ENCODE data around the gene KLHL6. TPM values are rescaled to one million over a fixed set of nuclear protein-coding genes. Genes with fewer than 3 reads are reported as not detected.

KLHL6 gene
- total and polyA plus RNA-seq, 8 donors, result 0.58 to 5.7 (median 1.5) TPM

DNA sequence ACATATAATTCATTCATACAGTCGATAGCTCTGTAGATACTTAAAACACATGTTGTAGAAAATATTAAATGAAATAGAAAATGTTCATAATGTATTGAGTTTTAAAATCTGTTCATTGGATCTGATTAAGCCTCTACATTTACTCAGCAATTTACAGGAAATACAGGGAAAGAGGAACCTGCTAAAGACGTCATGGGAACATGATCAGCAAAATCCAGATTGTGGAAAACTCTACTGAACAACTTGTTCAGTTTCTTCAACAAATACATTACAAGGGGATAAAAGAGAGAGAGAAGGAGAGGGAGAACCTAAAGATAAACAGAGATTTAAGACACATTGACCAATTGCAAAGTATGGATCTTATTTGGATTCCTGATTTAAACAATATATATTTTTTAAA, 46.7 kb downstream of the KLHL6 start:
- H3K36me3 ChIP-seq, result peaks cover 0 to 7% (median 2%) of the 10 kb centered on the region in 4 donors
- no peak for DNase-seq
- no peak overlapping the region for H3K4me3 ChIP-seq
- no peaks in the 10 kb centered on the region for H3K4me1 ChIP-seq
- no peak overlapping the region for H3K27ac ChIP-seq
- H3K9me3 ChIP-seq, result peaks cover 0 to 8% (median 2%) of the 10 kb centered on the region in 4 donors
- H3K27me3 ChIP-seq, result no peaks in the 10 kb centered on the region
- 72 to 84% (median 77%) methylated on average over 2 of the region's 2 CpGs for WGBS, 5 donors
- no peak for TF ChIP-seq POLR2AphosphoS5 (IDR thresholded peaks at IDR 0.05)
- TF ChIP-seq, protein P1, sequence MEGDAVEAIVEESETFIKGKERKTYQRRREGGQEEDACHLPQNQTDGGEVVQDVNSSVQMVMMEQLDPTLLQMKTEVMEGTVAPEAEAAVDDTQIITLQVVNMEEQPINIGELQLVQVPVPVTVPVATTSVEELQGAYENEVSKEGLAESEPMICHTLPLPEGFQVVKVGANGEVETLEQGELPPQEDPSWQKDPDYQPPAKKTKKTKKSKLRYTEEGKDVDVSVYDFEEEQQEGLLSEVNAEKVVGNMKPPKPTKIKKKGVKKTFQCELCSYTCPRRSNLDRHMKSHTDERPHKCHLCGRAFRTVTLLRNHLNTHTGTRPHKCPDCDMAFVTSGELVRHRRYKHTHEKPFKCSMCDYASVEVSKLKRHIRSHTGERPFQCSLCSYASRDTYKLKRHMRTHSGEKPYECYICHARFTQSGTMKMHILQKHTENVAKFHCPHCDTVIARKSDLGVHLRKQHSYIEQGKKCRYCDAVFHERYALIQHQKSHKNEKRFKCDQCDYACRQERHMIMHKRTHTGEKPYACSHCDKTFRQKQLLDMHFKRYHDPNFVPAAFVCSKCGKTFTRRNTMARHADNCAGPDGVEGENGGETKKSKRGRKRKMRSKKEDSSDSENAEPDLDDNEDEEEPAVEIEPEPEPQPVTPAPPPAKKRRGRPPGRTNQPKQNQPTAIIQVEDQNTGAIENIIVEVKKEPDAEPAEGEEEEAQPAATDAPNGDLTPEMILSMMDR (IDR thresholded peaks at IDR 0.05), result no peak
- no peak for TF ChIP-seq POLR2A (IDR thresholded peaks at IDR 0.05)
- no peak for TF ChIP-seq EP300 (IDR thresholded peaks at IDR 0.05)
- intact Hi-C loops (cut with DNase I; ENCODE audit: low total_unique reads), result no loop called here

DNA sequence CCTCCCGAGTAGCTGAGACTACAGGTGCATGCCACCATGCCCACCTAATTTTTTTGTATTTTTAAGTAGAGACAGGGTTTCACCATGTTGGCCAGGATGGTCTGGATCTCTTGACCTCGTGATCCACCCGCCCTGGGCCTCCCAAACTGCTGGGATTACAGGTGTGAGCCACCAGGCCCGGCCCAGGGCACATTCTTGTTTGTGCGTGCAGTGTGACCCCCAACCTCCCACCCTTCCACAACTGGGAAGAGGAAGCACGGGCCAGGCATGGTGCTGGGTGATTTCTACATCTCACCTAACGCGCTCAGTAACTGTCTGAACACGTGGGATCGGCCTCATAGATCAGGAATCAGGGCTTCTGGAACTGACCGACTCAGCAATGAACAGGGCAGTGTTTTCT, 48.0 kb downstream of the KLHL6 start:
- 92 to 96% (median 94%) methylated on average over 11 of the region's 11 CpGs for WGBS, 5 donors
- Histone ChIP-seq H3K4me3 (no peak overlapping the region), H3K4me1 (no peaks in the 10 kb centered on the region), H3K27ac (peak overlapping the region in 1 of 5 donors; percentile 26), H3K36me3 (peaks cover 0 to 7% (median 2%) of the 10 kb centered on the region in 4 donors), H3K9me3 (peaks cover 0 to 8% (median 2%) of the 10 kb centered on the region in 4 donors), H3K27me3 (no peaks in the 10 kb centered on the region)
- peak in 1 of 2 donors; percentile 23 for DNase-seq
- no peak for TF ChIP-seq POLR2AphosphoS5 (IDR thresholded peaks at IDR 0.05)
- TF ChIP-seq, protein P1 (IDR thresholded peaks at IDR 0.05), result no peak
- no peak for TF ChIP-seq POLR2A (IDR thresholded peaks at IDR 0.05)
- TF ChIP-seq EP300 (IDR thresholded peaks at IDR 0.05), result no peak
- intact Hi-C loops (cut with DNase I; ENCODE audit: low total_unique reads), result no loop called here

DNA sequence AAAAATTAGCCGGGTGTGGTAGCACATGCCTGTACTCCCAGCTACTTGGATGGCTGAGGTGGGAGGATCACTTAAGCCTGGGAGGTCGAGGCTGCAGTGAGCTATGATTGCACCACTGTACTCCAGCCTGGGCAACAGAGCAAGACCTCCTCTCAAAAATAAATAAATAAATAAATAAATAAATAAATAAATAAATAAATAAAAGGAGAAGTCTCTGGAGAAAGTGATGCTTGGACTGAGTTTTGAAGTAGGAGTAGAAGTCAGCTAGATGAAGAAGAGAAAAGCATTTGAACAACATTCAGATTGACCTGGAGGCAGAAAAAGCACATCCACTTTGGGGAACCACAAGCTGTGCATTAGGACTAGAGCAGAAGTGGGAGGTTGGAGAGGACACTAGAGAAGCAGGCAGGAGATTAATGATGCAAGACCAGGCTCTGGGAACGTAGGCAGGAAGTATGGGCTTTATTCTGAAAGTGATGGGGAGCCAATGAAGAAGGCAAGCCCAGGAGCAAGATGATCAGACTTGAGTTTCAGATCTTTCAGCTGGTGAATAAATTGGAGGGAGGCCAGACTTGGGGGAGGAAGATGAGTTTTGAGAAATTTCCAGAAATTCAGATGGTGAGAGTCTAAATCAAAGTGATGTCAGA, 48.7 kb downstream of the KLHL6 start:
- no peaks in the 10 kb centered on the region for H3K27me3 ChIP-seq
- no peaks in the 10 kb centered on the region for H3K4me1 ChIP-seq
- H3K9me3 ChIP-seq, result peaks cover 0 to 8% (median 2%) of the 10 kb centered on the region in 4 donors
- 64 to 88% (median 82%) methylated on average over 3 of the region's 3 CpGs for WGBS, 5 donors
- peak overlapping the region in 1 of 5 donors; percentile 26 for H3K27ac ChIP-seq
- TF ChIP-seq, protein P1 (IDR thresholded peaks at IDR 0.05), result no peak
- TF ChIP-seq POLR2A (IDR thresholded peaks at IDR 0.05) (no peak), EP300 (IDR thresholded peaks at IDR 0.05) (no peak), POLR2AphosphoS5 (IDR thresholded peaks at IDR 0.05) (no peak)
- intact Hi-C loops (cut with DNase I; ENCODE audit: low total_unique reads), result no loop called here
- peaks cover 0 to 7% (median 2%) of the 10 kb centered on the region in 4 donors for H3K36me3 ChIP-seq
- H3K4me3 ChIP-seq, result no peak overlapping the region
- DNase-seq, result peak in 1 of 2 donors; percentile 18

DNA sequence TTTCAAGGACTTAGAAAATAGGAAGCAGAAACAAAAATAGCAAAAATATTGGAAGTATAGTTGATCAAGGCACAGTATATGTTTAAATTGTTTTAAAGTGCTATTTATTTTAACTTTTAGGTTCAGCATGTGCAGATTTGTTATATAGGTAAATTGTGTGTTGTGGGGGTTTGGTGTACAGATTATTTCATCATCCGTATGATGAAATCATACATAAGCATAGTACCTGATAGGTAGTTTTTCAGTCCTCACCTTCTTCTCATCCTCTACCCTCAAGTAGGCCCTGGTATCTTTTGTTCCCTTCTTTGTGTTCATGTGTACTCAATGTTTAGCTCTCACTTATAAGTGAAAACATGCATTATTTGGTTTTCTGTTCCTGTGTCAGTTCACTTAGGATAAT, 50.9 kb downstream of the KLHL6 start:
- no peak for DNase-seq
- Histone ChIP-seq H3K4me1 (no peaks in the 10 kb centered on the region), H3K9me3 (peaks cover 0 to 8% (median 2%) of the 10 kb centered on the region in 4 donors), H3K27me3 (no peaks in the 10 kb centered on the region), H3K27ac (no peak overlapping the region), H3K36me3 (peaks cover 0 to 7% (median 2%) of the 10 kb centered on the region in 4 donors), H3K4me3 (no peak overlapping the region)
- TF ChIP-seq, protein P1 (IDR thresholded peaks at IDR 0.05), result no peak
- TF ChIP-seq EP300 (IDR thresholded peaks at IDR 0.05) (no peak), POLR2AphosphoS5 (IDR thresholded peaks at IDR 0.05) (no peak), POLR2A (IDR thresholded peaks at IDR 0.05) (no peak)
- intact Hi-C loops (cut with DNase I; ENCODE audit: low total_unique reads), result no loop called here
- 89 to 100% (median 97%) methylated on average over 1 of the region's 1 CpG for WGBS, 5 donors

Data from stomach (tissue), 9 donors.